ACC112 (cell line): Measurements from ENCODE around the gene ZEB2.
A peak's percentile ranks its signal among the peaks of the same experiment; 100 is the strongest.

Source experiments
- H2AFZ ChIP-seq: fragments of 200-600 bp; sonication (generic); one replicate; pipeline ENCODE4 v1.6.0; 2017; ENCODE audit warnings: antibody characterized with exemption, low read length; ENCODE audit not compliant: unreplicated experiment
- H3K27ac ChIP-seq: fragments of 200-600 bp; sonication (generic); 2 replicates; pipeline ENCODE4 v1.5.1; 2014; ENCODE audit warnings: low read depth, mild to moderate bottlenecking, antibody characterized with exemption, low read length, moderate library complexity
- H3K27me3 ChIP-seq: fragments of 200-600 bp; sonication (generic); 2 replicates; pipeline ENCODE4 v1.6.1; 2014; ENCODE audit warnings: mild to moderate bottlenecking, antibody characterized with exemption, low read length, moderate library complexity, mixed read lengths; ENCODE audit not compliant: insufficient read depth
- H3K36me3 ChIP-seq: fragments of 200-600 bp; sonication (generic); 2 replicates; pipeline ENCODE4 v1.6.1; 2016; ENCODE audit warnings: mild to moderate bottlenecking, antibody characterized with exemption, low read length, moderate library complexity, mixed read lengths; ENCODE audit not compliant: insufficient read depth
- H3K4me1 ChIP-seq: fragments of 200-600 bp; sonication (generic); one replicate; pipeline ENCODE4 v1.6.1; 2016; ENCODE audit warnings: low read length, mixed read lengths; ENCODE audit not compliant: insufficient read depth, unreplicated experiment, control insufficient read depth
- H3K4me3 ChIP-seq: fragments of 200-600 bp; sonication (generic); 2 replicates; pipeline ENCODE4 v1.5.1; 2014; ENCODE audit warnings: mild to moderate bottlenecking, low read depth, low read length
- H3K79me2 ChIP-seq: fragments of 200-600 bp; sonication (generic); one replicate; pipeline ENCODE4 v1.6.0; 2016; ENCODE audit warnings: low read length; ENCODE audit not compliant: control insufficient read depth, unreplicated experiment, insufficient read depth

Gene ZEB2

GRCh38 chr2:144437636-144438035, 82.3 kb downstream of the ZEB2 start:
- H3K27me3 ChIP-seq, result no peaks in the 10 kb centered on the region
- peaks cover 6% of the 10 kb centered on the region for H3K4me1 ChIP-seq
- H3K4me3 ChIP-seq, result no peak overlapping the region
- no peak overlapping the region for H2AFZ ChIP-seq
- H3K79me2 ChIP-seq, result peaks cover 70% of the 10 kb centered on the region
- no peak overlapping the region for H3K27ac ChIP-seq
- peaks cover 6% of the 10 kb centered on the region; the same call in 1 of the 2 replicates for H3K36me3 ChIP-seq

- Histone ChIP-seq H3K36me3 (peaks cover 9% of the 10 kb centered on the region; the same call in 1 of the 2 replicates), H3K27me3 (no peaks in the 10 kb centered on the region), H2AFZ (no peak overlapping the region), H3K4me1 (no peaks in the 10 kb centered on the region), H3K4me3 (no peak overlapping the region), H3K27ac (no peak overlapping the region), H3K79me2 (peaks cover 74% of the 10 kb centered on the region)
These were observed 85.3 kb downstream of the ZEB2 start for GRCh38 chr2:144434425-144435222.

DNA sequence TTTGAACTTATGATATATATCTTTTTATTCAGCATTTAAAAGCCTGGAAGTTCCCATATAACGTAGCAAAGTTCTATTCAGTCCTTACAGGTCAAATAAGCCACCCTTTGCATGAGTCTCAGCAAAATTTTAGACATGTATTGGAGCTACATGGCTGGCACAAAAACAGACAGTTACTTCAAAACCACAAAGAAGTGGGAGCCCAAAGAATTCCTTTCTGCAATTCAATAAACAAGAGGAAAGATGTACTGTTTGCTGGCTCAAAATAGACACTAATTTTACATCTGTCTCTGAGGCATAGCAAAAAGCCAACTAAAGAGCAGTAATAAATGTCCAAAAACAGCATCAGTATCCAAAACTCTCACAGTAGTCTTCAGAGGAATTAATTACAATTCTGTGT, 87.0 kb downstream of the ZEB2 start:
- Histone ChIP-seq H3K27me3 (no peaks in the 10 kb centered on the region), H2AFZ (no peak overlapping the region), H3K79me2 (peaks cover 62% of the 10 kb centered on the region), H3K36me3 (peaks cover 22% of the 10 kb centered on the region), H3K4me3 (no peak overlapping the region), H3K4me1 (no peaks in the 10 kb centered on the region), H3K27ac (no peak overlapping the region)

- H3K4me3 ChIP-seq, result no peak overlapping the region
- no peaks in the 10 kb centered on the region for H3K27me3 ChIP-seq
- H3K4me1 ChIP-seq, result peaks cover 8% of the 10 kb centered on the region
- H2AFZ ChIP-seq, result no peak overlapping the region
- peaks cover 56% of the 10 kb centered on the region for H3K79me2 ChIP-seq
- no peak overlapping the region for H3K27ac ChIP-seq
- H3K36me3 ChIP-seq, result peaks cover 22% of the 10 kb centered on the region
These were observed 87.9 kb downstream of the ZEB2 start for GRCh38 chr2:144431998-144432397.

- Histone ChIP-seq H3K36me3 (peaks cover 22% of the 10 kb centered on the region), H3K27me3 (no peaks in the 10 kb centered on the region), H3K4me3 (no peak overlapping the region), H2AFZ (no peak overlapping the region), H3K27ac (no peak overlapping the region), H3K79me2 (peaks cover 54% of the 10 kb centered on the region), H3K4me1 (peaks cover 14% of the 10 kb centered on the region)
These were observed 88.5 kb downstream of the ZEB2 start for GRCh38 chr2:144431392-144431783.

GRCh38 chr2:144430722-144431391, 89.1 kb downstream of the ZEB2 start:
- Histone ChIP-seq H3K4me3 (no peak overlapping the region), H3K27me3 (no peaks in the 10 kb centered on the region), H3K4me1 (peaks cover 16% of the 10 kb centered on the region), H2AFZ (no peak overlapping the region), H3K27ac (no peak overlapping the region), H3K79me2 (peaks cover 54% of the 10 kb centered on the region), H3K36me3 (peaks cover 22% of the 10 kb centered on the region)

- H3K27me3 ChIP-seq, result no peaks in the 10 kb centered on the region
- no peak overlapping the region for H3K4me3 ChIP-seq
- H3K4me1 ChIP-seq, result peaks cover 16% of the 10 kb centered on the region
- H2AFZ ChIP-seq, result no peak overlapping the region
- H3K27ac ChIP-seq, result no peak overlapping the region
- H3K36me3 ChIP-seq, result peaks cover 23% of the 10 kb centered on the region
- H3K79me2 ChIP-seq, result peaks cover 47% of the 10 kb centered on the region
These were observed 90.4 kb downstream of the ZEB2 start for GRCh38 chr2:144429396-144430112.

DNA sequence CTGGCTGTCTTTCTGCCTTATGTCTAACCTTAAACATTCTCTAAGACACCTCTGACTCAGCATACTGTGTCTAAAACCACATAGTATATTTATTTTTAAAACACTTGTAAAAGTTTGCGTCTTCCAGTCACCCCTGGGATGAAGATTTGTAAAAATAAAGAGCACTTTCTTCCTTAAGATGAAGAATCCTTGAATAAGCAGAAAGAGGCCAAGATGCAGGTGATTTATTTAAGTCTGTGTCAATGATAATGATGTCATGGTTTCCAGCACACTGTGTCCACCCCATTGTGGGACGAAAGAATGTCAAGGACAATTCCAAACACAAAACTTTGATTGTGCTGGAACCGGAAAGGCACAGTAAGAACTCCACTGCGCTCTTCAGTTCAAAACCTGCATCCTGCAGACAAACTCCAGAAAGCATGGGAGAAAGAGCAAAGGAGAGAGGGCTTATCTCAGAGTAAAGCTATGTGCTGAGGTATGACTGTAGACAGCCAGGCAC, 92.9 kb downstream of the ZEB2 start:
- Histone ChIP-seq H3K4me3 (no peak overlapping the region), H2AFZ (no peak overlapping the region), H3K36me3 (peaks cover 39% of the 10 kb centered on the region), H3K79me2 (peaks cover 24% of the 10 kb centered on the region), H3K4me1 (peaks cover 16% of the 10 kb centered on the region), H3K27me3 (no peaks in the 10 kb centered on the region), H3K27ac (peak overlapping the region; percentile 61)

GRCh38 chr2:144426355-144426754, 93.6 kb downstream of the ZEB2 start:
- Histone ChIP-seq H3K4me3 (no peak overlapping the region), H3K4me1 (peaks cover 16% of the 10 kb centered on the region), H3K36me3 (peaks cover 45% of the 10 kb centered on the region), H3K79me2 (peaks cover 21% of the 10 kb centered on the region), H2AFZ (no peak overlapping the region), H3K27me3 (no peaks in the 10 kb centered on the region), H3K27ac (peak overlapping the region; percentile 61)

DNA sequence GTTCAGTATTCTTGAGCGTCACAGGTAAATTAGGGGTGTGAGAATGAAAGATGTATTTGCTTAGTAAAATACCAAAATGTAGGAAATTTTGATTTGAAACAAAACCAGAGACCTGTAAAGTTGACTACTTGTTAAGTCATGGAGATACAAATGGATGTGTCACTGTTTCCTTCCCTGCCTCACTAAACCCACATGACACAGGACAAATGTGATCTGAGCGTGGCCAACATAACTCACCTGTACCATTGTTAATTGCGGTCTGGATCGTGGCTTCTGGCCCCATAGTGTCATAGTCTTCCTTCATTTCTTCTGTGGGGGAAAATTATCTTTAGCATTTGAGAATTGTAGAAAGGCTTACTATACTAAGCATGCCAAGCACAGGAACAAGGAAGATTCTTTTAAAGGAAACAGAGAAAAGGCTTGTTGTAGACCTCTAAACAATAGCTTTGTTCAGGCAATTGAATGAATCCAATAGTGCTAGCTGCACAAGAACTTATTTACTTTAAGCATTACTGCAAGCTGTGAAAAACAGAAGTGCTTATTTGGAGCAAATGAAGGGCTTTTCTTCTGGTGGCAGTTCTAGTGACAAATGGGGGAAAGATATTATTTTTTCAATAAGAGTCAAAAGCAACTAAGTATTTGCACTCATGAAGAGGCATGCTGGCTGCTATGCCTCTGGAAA, 95.2 kb downstream of the ZEB2 start:
- no peaks in the 10 kb centered on the region for H3K27me3 ChIP-seq
- peaks cover 6% of the 10 kb centered on the region for H3K79me2 ChIP-seq
- H2AFZ ChIP-seq, result no peak overlapping the region
- H3K4me1 ChIP-seq, result peaks cover 16% of the 10 kb centered on the region
- H3K36me3 ChIP-seq, result peaks cover 50% of the 10 kb centered on the region
- no peak overlapping the region for H3K4me3 ChIP-seq
- no peak overlapping the region for H3K27ac ChIP-seq
